ENCODE measurements around the gene LHX2.

Gene LHX2

GRCh38 chr9:124032247-124032646 is 20.7 kb downstream of the LHX2 start:
- DNase-seq (ENCODE audit: low read depth, low spot score), result no peak

- DNase-seq (ENCODE audit: low read depth, low spot score), result no peak
Observed at GRCh38 chr9:124033348-124033747, 21.8 kb downstream of the LHX2 start.

GRCh38 chr9:124033967-124034366 is 22.4 kb downstream of the LHX2 start:
- DNase-seq (ENCODE audit: low read depth, low spot score), result no peak

- no peak for DNase-seq (ENCODE audit: low read depth, low spot score)
Observed at GRCh38 chr9:124035001-124035650, 23.6 kb downstream of the LHX2 start.

- DNase-seq (ENCODE audit: low read depth, low spot score), result no peak
Observed at GRCh38 chr9:124036578-124036977, 25.0 kb downstream of the LHX2 start.

GRCh38 chr9:124037790-124038189 is 26.2 kb downstream of the LHX2 start:
- DNase-seq (ENCODE audit: low read depth, low spot score), result no peak

GRCh38 chr9:124038239-124038638 is 26.7 kb downstream of the LHX2 start:
- no peak for DNase-seq (ENCODE audit: low read depth, low spot score)

- DNase-seq (ENCODE audit: low read depth, low spot score), result no peak
Observed at GRCh38 chr9:124038790-124039633, 27.4 kb downstream of the LHX2 start.

- no peak for DNase-seq (ENCODE audit: low read depth, low spot score)
Observed at GRCh38 chr9:124040186-124040931, 28.8 kb downstream of the LHX2 start.

- no peak for DNase-seq (ENCODE audit: low read depth, low spot score)
Observed at GRCh38 chr9:124040935-124041816, 29.6 kb downstream of the LHX2 start.

- DNase-seq (ENCODE audit: low read depth, low spot score), result no peak
Observed at GRCh38 chr9:124041817-124042116, 30.2 kb downstream of the LHX2 start.

- DNase-seq (ENCODE audit: low read depth, low spot score), result no peak
Observed at GRCh38 chr9:124042201-124042721, 30.7 kb downstream of the LHX2 start.

- DNase-seq (ENCODE audit: low read depth, low spot score), result no peak
Observed at GRCh38 chr9:124044448-124044847, 32.9 kb downstream of the LHX2 start.

- no peak for DNase-seq (ENCODE audit: low read depth, low spot score)
Observed at GRCh38 chr9:124045076-124045829, 33.7 kb downstream of the LHX2 start.

GRCh38 chr9:124045830-124046177 is 34.2 kb downstream of the LHX2 start:
- DNase-seq (ENCODE audit: low read depth, low spot score), result no peak

GRCh38 chr9:124046189-124046588 is 34.6 kb downstream of the LHX2 start:
- no peak for DNase-seq (ENCODE audit: low read depth, low spot score)

- DNase-seq (ENCODE audit: low read depth, low spot score), result no peak
Observed at GRCh38 chr9:124047251-124047672, 35.7 kb downstream of the LHX2 start.

GRCh38 chr9:124050955-124051354 is 39.4 kb downstream of the LHX2 start:
- DNase-seq (ENCODE audit: low read depth, low spot score), result no peak

GRCh38 chr9:124052401-124052800 is 40.8 kb downstream of the LHX2 start:
- DNase-seq (ENCODE audit: low read depth, low spot score), result no peak

GRCh38 chr9:124054582-124055227 is 43.1 kb downstream of the LHX2 start:
- DNase-seq (ENCODE audit: low read depth, low spot score), result no peak

Data from iPS DF 19.7 (cell line).